Retinal pigment epithelial cell (primary cell): ENCODE data around the gene RREB1.
A peak's percentile ranks its signal among the peaks of the same experiment; 100 is the strongest.

ENCODE experiments used
- DNase-seq: peaks from one replicate; pipeline ENCODE4 v3.0.0-alpha.2; 2010; ENCODE audit warnings: low read depth
- H3K4me3 ChIP-seq: 2 replicates; pipeline ENCODE4 v1.5.1; 2011; ENCODE audit warnings: mild to moderate bottlenecking, low read length, control low read depth, moderate library complexity
- TF ChIP-seq, protein P1 (sequence below): conservative IDR thresholded peaks from 2 replicates; pipeline ENCODE4 v1.5.1; 2011; ENCODE audit warnings: low read depth, low read length, control low read depth, inconsistent platforms

RREB1 gene

DNA sequence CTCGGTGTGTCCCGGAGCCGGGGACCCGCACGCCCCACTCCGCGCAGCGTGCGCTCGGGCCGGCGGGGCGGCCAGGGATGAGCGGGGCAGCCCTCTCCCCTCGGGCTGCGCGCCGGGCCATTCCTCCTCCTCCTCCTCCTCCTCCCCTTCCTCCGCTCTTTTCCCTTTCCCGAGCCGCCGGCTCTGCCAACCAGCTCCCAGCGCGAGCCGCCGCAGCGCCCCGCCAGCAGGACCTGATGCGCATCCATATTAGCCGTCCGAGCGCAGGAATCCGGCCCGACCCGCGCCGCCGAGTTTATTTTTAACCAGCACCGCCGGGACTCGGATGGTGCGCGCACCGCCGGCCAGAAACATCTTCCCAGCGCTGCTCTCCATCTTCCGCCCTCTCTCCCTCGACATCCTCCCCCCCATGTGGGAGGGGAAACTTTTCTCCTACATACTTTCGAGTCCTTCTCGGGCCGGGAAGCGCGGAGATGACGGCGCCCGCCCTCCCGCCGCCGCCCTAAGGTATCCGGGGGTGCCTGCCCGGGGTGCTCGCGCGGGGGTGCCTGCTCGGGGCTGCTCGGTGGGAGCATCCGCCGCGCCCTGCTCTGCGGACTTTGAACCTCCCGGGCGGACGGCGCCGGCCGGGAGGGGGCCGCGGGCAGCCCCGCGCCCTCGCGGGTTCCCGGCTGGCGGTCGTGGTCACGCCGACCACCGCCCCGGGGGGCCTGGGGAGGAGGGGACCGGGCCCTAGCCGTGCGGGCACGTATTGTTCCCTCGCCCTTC lies 619 bp downstream of the RREB1 start:
- no peak for DNase-seq
- TF ChIP-seq, protein P1, sequence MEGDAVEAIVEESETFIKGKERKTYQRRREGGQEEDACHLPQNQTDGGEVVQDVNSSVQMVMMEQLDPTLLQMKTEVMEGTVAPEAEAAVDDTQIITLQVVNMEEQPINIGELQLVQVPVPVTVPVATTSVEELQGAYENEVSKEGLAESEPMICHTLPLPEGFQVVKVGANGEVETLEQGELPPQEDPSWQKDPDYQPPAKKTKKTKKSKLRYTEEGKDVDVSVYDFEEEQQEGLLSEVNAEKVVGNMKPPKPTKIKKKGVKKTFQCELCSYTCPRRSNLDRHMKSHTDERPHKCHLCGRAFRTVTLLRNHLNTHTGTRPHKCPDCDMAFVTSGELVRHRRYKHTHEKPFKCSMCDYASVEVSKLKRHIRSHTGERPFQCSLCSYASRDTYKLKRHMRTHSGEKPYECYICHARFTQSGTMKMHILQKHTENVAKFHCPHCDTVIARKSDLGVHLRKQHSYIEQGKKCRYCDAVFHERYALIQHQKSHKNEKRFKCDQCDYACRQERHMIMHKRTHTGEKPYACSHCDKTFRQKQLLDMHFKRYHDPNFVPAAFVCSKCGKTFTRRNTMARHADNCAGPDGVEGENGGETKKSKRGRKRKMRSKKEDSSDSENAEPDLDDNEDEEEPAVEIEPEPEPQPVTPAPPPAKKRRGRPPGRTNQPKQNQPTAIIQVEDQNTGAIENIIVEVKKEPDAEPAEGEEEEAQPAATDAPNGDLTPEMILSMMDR, result no peak
- H3K4me3 ChIP-seq, result peak overlapping the region; percentile 94

DNA sequence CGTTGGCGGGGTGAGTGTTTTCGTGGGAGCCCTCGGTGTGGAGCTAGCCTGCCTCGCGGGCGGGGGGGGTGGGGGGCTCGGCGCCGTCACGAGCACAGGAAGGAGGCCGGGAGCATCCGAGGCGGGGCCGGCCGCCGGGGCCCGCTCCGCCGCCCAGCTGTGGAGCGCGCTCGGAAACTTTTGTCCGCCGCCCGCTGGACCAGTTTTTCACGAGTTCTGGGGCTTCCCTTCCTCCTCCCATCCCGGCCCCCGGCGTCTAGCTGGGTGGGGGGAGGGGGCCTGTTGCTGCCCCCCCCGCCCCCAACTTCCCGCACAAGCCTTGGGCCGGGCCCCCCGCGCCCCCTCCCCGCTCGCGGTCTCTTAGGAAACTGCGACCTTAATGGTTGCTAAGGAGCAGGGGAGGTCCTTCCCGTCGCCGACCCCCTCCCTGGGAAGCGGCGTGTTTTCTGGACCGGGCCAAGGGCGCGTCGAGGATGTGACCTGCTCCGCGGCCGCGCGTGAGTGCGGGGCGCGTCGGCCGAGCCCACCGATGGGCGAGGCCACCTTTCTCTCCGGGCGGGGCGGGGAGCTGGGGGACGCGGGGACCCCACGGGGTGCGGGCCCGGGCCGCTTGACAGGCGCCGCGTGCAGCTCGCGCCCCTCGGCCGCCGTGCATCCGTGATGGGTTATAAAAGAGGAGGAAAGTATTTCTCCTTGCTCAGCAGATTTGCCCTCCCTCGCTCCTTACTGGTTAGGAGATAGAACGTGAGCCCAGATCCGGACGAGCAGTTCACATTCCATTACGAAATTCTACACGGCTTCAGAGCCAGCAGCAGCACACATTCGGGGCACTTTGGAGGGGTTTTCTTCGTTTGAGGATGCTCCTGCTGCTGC lies 1.4 kb downstream of the RREB1 start:
- DNase-seq, result no peak
- peak overlapping the region; percentile 94 for H3K4me3 ChIP-seq
- TF ChIP-seq, protein P1, result no peak

DNA sequence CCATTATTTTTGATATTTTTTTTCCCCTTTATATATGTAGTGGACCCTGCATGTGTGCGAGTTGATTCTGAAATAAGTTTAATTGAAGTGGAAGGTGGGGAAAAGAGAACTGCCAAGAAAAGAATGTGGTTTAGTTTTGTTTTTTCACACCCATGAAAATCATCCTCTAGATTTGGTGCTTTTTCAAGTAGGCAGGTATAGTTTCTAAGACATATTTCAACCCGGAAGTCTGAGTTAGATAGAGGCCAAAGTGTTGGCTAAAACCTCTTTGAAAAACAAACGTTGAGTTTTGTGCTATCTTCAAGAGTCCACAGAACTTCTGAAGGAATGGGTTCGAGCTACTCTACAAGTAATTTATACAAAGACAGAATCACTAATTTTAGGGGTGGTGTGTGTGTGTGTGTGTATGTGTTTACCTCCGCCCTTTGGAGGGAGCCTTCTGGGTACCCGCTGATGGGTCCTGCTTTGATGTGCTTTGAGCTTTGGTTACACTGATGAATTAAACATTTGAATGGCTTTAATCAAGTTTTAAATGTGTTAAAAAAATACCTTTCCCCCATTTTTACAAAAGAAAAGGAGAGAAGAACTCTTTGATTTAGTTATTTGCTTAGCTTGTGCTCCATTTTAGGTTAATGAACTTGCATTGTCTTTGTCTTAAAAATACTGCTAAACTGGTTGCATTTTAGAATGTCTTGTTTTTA lies 2.5 kb downstream of the RREB1 start:
- no peak for DNase-seq
- no peak overlapping the region for H3K4me3 ChIP-seq
- TF ChIP-seq, protein P1, result no peak

DNA sequence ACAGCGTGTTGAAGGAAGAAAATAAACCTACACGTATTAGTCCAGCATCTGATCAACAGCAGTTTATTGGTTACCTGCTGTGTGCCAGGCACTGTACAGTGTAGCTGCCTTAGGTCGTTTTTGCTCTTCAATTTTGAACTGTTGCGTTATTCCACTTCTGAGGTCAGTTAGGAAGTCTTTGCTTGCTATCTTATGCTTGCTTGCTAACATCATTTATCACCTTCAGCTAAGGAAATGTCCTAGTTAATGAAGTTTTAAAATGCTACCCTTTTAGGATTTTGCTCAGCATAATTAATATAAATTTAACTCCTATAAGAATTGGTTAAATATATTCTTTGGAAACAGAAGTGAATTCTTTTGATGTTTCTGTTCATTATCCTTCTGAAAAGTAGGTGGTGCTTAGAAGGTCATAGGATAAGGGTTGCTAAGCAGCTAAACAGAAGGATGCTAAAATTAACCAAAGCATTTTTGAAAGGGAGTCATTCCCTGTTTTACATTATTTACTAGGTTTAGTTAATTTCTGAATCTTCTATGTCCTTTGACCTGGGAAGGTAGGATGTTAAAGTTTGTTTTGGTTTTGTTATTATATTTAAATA lies 3.4 kb downstream of the RREB1 start:
- TF ChIP-seq, protein P1, result no peak
- DNase-seq, result no peak
- H3K4me3 ChIP-seq, result no peak overlapping the region

DNA sequence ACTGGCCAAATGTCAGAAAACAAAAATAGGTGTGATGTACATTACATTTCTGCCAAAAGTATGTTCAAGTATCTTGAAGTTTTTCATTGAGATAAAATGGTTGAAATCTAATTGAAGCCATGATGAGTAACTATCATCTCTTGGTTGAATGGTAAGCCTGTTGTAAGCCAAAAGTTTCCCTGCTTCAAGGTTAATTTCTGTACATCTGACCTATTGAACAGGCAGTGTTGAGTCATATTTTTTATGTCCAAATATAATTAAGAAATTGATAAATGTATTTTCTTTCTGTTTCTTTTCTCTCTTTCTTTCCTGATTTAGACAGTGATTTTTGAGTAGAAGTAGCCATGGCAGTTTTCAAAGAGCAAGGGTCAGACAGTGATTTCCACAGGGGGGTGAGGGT lies 4.4 kb downstream of the RREB1 start:
- H3K4me3 ChIP-seq, result no peak overlapping the region
- DNase-seq, result no peak
- TF ChIP-seq, protein P1, result no peak

DNA sequence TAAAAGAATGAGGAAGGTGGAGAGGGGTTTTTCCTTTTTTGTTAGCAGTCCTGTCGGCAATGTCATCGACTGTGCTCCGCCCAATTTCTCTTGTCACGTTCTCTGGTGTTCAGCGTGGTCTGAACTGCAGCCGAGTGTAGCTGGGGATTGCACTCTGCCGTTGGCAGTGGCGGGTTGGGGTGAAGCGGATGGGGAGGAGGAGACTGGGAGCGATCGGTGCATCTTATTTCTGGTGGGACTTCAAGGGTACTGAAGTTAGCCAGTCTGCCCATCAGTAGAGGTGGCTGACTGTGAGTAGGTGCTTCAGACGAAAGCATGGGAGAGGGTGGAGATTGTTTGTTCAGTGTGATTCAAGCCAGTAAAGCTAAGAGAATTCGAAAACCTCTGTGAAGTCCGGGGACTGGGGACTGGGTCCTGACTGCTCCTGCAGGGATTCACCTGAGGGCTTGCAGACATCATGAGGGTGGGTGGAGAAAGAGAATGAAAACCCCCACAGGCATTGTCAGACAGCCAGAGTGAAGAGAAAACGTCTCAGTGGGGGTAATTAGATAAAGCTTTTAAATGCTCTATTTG lies 5.1 kb downstream of the RREB1 start:
- TF ChIP-seq, protein P1, result no peak
- no peak overlapping the region for H3K4me3 ChIP-seq
- DNase-seq, result no peak
